Measurements from ENCODE around the gene NGDN. TPM values are rescaled to one million over a fixed set of nuclear protein-coding genes. Genes with fewer than 3 reads are reported as not detected.
"Not testable (repeated sequence)": the region's sequence is repeated elsewhere in the genome, so short reads cannot be mapped to it uniquely, and the experiment has no call there.

The NGDN gene
- total and polyA plus RNA-seq, 4 donors: 18.2 to 26.9 (median 22.9) TPM

GRCh38 chr14:23450379-23450778 is 19.1 kb upstream of the NGDN start:
- no peak overlapping the region for H3K27ac ChIP-seq (ENCODE audit: low read depth in 1 of 2, low read length in 2 of 2)
- peaks cover 0 to 3% (median 0%) of the 10 kb centered on the region in 4 donors for H3K27me3 ChIP-seq (ENCODE audit: control insufficient read depth in 4 of 4, insufficient read depth in 4 of 4, low read length in 3 of 4)
- H3K4me1 ChIP-seq (ENCODE audit: control insufficient read depth in 4 of 4, insufficient read depth in 4 of 4, low read length in 3 of 4): no peaks in the 10 kb centered on the region
- H3K9me3 ChIP-seq (ENCODE audit: control insufficient read depth in 4 of 4, low read length in 3 of 4): no peaks in the 10 kb centered on the region
- H3K4me3 ChIP-seq (ENCODE audit: low read depth in 1 of 3, low read length in 3 of 3): no peak overlapping the region
- no peak overlapping the region for H3K9ac ChIP-seq (ENCODE audit: low read depth in 1 of 2, low read length in 2 of 2)
- DNase-seq (ENCODE audit: low spot score): no peak
- TF ChIP-seq, protein P1, sequence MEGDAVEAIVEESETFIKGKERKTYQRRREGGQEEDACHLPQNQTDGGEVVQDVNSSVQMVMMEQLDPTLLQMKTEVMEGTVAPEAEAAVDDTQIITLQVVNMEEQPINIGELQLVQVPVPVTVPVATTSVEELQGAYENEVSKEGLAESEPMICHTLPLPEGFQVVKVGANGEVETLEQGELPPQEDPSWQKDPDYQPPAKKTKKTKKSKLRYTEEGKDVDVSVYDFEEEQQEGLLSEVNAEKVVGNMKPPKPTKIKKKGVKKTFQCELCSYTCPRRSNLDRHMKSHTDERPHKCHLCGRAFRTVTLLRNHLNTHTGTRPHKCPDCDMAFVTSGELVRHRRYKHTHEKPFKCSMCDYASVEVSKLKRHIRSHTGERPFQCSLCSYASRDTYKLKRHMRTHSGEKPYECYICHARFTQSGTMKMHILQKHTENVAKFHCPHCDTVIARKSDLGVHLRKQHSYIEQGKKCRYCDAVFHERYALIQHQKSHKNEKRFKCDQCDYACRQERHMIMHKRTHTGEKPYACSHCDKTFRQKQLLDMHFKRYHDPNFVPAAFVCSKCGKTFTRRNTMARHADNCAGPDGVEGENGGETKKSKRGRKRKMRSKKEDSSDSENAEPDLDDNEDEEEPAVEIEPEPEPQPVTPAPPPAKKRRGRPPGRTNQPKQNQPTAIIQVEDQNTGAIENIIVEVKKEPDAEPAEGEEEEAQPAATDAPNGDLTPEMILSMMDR (IDR thresholded peaks at IDR 0.05; ENCODE audit: low read depth, low read length, missing input control): no peak
- no peak for TF ChIP-seq NR2F2 (IDR thresholded peaks at IDR 0.05)
- WGBS: 71% methylated on average over 2 of the region's 2 CpGs
- H3K36me3 ChIP-seq (ENCODE audit: control insufficient read depth in 4 of 4, insufficient read depth in 3 of 4, low read depth in 1 of 4, low read length in 3 of 4): no peaks in the 10 kb centered on the region

GRCh38 chr14:23452237-23452636 is 17.3 kb upstream of the NGDN start:
- no peak overlapping the region for H3K27ac ChIP-seq (ENCODE audit: low read depth in 1 of 2, low read length in 2 of 2)
- no peak for DNase-seq (ENCODE audit: low spot score)
- no peaks in the 10 kb centered on the region for H3K36me3 ChIP-seq (ENCODE audit: control insufficient read depth in 4 of 4, insufficient read depth in 3 of 4, low read depth in 1 of 4, low read length in 3 of 4)
- TF ChIP-seq FOXA2 (IDR thresholded peaks at IDR 0.05) (no peak), GABPA (IDR thresholded peaks at IDR 0.05 in 1 of 2, conservative IDR thresholded peaks at IDR 0.05 in 1 of 2) (no peak), YY1 (IDR thresholded peaks at IDR 0.05) (no peak), NR2F2 (IDR thresholded peaks at IDR 0.05) (no peak)
- no peak overlapping the region for H3K9ac ChIP-seq (ENCODE audit: low read depth in 1 of 2, low read length in 2 of 2)
- H3K9me3 ChIP-seq (ENCODE audit: control insufficient read depth in 4 of 4, low read length in 3 of 4): no peaks in the 10 kb centered on the region
- H3K27me3 ChIP-seq (ENCODE audit: control insufficient read depth in 4 of 4, insufficient read depth in 4 of 4, low read length in 3 of 4): peaks cover 0 to 5% (median 0%) of the 10 kb centered on the region in 4 donors
- WGBS: 81% methylated on average over 2 of the region's 2 CpGs
- no peaks in the 10 kb centered on the region for H3K4me1 ChIP-seq (ENCODE audit: control insufficient read depth in 4 of 4, insufficient read depth in 4 of 4, low read length in 3 of 4)
- no peak overlapping the region for H3K4me3 ChIP-seq (ENCODE audit: low read depth in 1 of 3, low read length in 3 of 3)

DNA sequence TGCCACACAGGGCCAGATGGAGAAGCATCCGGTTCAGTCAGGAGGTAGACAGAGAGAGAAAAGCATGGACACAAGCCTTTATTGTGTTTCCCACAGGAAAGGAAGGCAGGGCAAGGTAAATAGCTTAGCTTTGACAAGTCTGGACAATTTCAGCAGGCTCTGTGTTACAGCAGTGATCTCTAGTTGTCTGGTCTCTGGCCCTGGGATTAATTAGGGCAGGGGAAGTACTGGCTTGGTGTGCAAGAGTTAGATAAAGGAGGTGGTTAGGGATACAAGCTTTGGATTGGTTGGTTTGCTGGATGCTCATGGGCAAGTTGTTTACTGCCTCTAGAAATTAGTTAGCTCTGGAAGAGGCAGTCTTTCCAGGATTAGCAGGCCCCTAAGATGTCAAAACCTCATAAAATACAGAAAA is 15.1 kb upstream of the NGDN start:
- Histone ChIP-seq H3K9ac (ENCODE audit: low read depth in 1 of 2, low read length in 2 of 2) (no peak overlapping the region), H3K9me3 (ENCODE audit: control insufficient read depth in 4 of 4, low read length in 3 of 4) (no peaks in the 10 kb centered on the region), H3K4me1 (ENCODE audit: control insufficient read depth in 4 of 4, insufficient read depth in 4 of 4, low read length in 3 of 4) (no peaks in the 10 kb centered on the region), H3K27ac (ENCODE audit: low read depth in 1 of 2, low read length in 2 of 2) (no peak overlapping the region), H3K4me3 (ENCODE audit: low read depth in 1 of 3, low read length in 3 of 3) (no peak overlapping the region), H3K27me3 (ENCODE audit: control insufficient read depth in 4 of 4, insufficient read depth in 4 of 4, low read length in 3 of 4) (peaks cover 0 to 9% (median 0%) of the 10 kb centered on the region in 4 donors), H3K36me3 (ENCODE audit: control insufficient read depth in 4 of 4, insufficient read depth in 3 of 4, low read depth in 1 of 4, low read length in 3 of 4) (no peaks in the 10 kb centered on the region)
- 32% methylated on average over 1 of the region's 1 CpG for WGBS
- DNase-seq (ENCODE audit: low spot score): peak; percentile 59
- TF ChIP-seq JUND (IDR thresholded peaks at IDR 0.05): no peak

- not testable (repeated sequence) for H3K9me3 ChIP-seq (ENCODE audit: control insufficient read depth in 4 of 4, low read length in 3 of 4); H3K36me3 ChIP-seq (ENCODE audit: control insufficient read depth in 4 of 4, insufficient read depth in 3 of 4, low read depth in 1 of 4, low read length in 3 of 4); H3K4me1 ChIP-seq (ENCODE audit: control insufficient read depth in 4 of 4, insufficient read depth in 4 of 4, low read length in 3 of 4); H3K27me3 ChIP-seq (ENCODE audit: control insufficient read depth in 4 of 4, insufficient read depth in 4 of 4, low read length in 3 of 4); H3K27ac ChIP-seq (ENCODE audit: low read depth in 1 of 2, low read length in 2 of 2); DNase-seq (ENCODE audit: low spot score); H3K9ac ChIP-seq (ENCODE audit: low read depth in 1 of 2, low read length in 2 of 2); H3K4me3 ChIP-seq (ENCODE audit: low read depth in 1 of 3, low read length in 3 of 3)
- 90% methylated on average over 11 of the region's 11 CpGs for whole genome bisulfite sequencing
Observed at GRCh38 chr14:23456883-23457586, 12.5 kb upstream of the NGDN start.

Measured in liver (tissue), 9 donors.